ENCODE results near the gene MROH8. TPM values are rescaled to one million over a fixed set of nuclear protein-coding genes. Genes with fewer than 3 reads are reported as not detected.

Gene MROH8
- total RNA-seq, 1 donor from 2014 or later, result 1.5 TPM

DNA sequence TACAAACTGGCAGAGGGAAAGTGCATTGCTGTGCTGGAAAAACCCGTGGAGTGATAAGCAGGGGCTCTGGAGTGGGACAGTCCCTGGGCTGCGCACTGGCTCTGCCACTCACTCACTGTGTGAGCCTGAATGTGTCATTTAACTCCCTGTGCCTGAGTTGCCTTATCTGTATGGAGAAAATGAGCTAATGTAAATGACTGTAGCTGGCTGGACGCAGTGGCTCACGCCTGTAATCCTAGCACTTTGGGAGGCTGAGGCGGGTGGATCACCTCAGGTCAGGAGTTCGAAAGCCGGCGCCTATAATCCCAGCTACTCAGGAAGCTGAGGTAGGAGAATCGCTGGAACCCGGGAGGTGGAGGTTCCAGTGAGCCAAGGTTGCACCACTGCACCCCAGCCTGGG, 18.7 kb downstream of the MROH8 start:
- H3K9me3 ChIP-seq, result no peaks in the 10 kb centered on the region
- H3K4me1 ChIP-seq, result peaks cover 6% of the 10 kb centered on the region
- no peaks in the 10 kb centered on the region for H3K27me3 ChIP-seq
- H3K36me3 ChIP-seq, result no peaks in the 10 kb centered on the region
- intact Hi-C loops (cut with DNase I), result no loop called here
- no peak for DNase-seq (ENCODE audit: extremely low spot score in 2 of 2)
- H3K4me3 ChIP-seq, result no peak overlapping the region
- H3K27ac ChIP-seq, result no peak overlapping the region
- TF ChIP-seq POLR2AphosphoS5 (IDR thresholded peaks at IDR 0.05; ENCODE audit: insufficient read depth in 1 of 2, low read depth in 1 of 2) (no peak), POLR2A (IDR thresholded peaks at IDR 0.05) (no peak)
- TF ChIP-seq, protein P1, sequence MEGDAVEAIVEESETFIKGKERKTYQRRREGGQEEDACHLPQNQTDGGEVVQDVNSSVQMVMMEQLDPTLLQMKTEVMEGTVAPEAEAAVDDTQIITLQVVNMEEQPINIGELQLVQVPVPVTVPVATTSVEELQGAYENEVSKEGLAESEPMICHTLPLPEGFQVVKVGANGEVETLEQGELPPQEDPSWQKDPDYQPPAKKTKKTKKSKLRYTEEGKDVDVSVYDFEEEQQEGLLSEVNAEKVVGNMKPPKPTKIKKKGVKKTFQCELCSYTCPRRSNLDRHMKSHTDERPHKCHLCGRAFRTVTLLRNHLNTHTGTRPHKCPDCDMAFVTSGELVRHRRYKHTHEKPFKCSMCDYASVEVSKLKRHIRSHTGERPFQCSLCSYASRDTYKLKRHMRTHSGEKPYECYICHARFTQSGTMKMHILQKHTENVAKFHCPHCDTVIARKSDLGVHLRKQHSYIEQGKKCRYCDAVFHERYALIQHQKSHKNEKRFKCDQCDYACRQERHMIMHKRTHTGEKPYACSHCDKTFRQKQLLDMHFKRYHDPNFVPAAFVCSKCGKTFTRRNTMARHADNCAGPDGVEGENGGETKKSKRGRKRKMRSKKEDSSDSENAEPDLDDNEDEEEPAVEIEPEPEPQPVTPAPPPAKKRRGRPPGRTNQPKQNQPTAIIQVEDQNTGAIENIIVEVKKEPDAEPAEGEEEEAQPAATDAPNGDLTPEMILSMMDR (IDR thresholded peaks at IDR 0.05), result no peak

- TF ChIP-seq POLR2AphosphoS5 (IDR thresholded peaks at IDR 0.05; ENCODE audit: insufficient read depth in 1 of 2, low read depth in 1 of 2) (no peak), POLR2A (IDR thresholded peaks at IDR 0.05) (no peak)
- TF ChIP-seq, protein P1 (IDR thresholded peaks at IDR 0.05), result no peak
- no peaks in the 10 kb centered on the region for H3K9me3 ChIP-seq
- H3K27ac ChIP-seq, result no peak overlapping the region
- peaks cover 6% of the 10 kb centered on the region for H3K4me1 ChIP-seq
- H3K36me3 ChIP-seq, result no peaks in the 10 kb centered on the region
- no peak overlapping the region for H3K4me3 ChIP-seq
- no peak for DNase-seq (ENCODE audit: extremely low spot score in 2 of 2)
- no peaks in the 10 kb centered on the region for H3K27me3 ChIP-seq
- intact Hi-C loops (cut with DNase I), result no loop called here
Measured at GRCh38 chr20:37158248-37158647, 21.1 kb downstream of the MROH8 start.

GRCh38 chr20:37155987-37156386, 23.4 kb downstream of the MROH8 start:
- TF ChIP-seq, protein P1 (IDR thresholded peaks at IDR 0.05), result no peak
- TF ChIP-seq POLR2AphosphoS5 (IDR thresholded peaks at IDR 0.05; ENCODE audit: insufficient read depth in 1 of 2, low read depth in 1 of 2) (no peak), POLR2A (IDR thresholded peaks at IDR 0.05) (no peak)
- intact Hi-C loops (cut with DNase I), result no loop called here

GRCh38 chr20:37154684-37155298, 24.6 kb downstream of the MROH8 start:
- intact Hi-C loops (cut with DNase I), result no loop called here
- DNase-seq (ENCODE audit: extremely low spot score in 2 of 2), result no peak
- TF ChIP-seq POLR2AphosphoS5 (IDR thresholded peaks at IDR 0.05; ENCODE audit: insufficient read depth in 1 of 2, low read depth in 1 of 2) (no peak), POLR2A (IDR thresholded peaks at IDR 0.05) (no peak)
- TF ChIP-seq, protein P1 (IDR thresholded peaks at IDR 0.05), result no peak
- Histone ChIP-seq H3K4me3 (no peak overlapping the region), H3K27ac (no peak overlapping the region), H3K27me3 (no peaks in the 10 kb centered on the region), H3K9me3 (no peaks in the 10 kb centered on the region), H3K4me1 (no peaks in the 10 kb centered on the region), H3K36me3 (no peaks in the 10 kb centered on the region)

More at GRCh38 chr20:37155987-37156386, 23.4 kb downstream of the MROH8 start:
- DNase-seq (ENCODE audit: extremely low spot score in 2 of 2), result no peak
- Histone ChIP-seq H3K4me1 (no peaks in the 10 kb centered on the region), H3K36me3 (no peaks in the 10 kb centered on the region), H3K27me3 (no peaks in the 10 kb centered on the region), H3K4me3 (no peak overlapping the region), H3K27ac (no peak overlapping the region), H3K9me3 (no peaks in the 10 kb centered on the region)

- Histone ChIP-seq H3K4me1 (no peaks in the 10 kb centered on the region), H3K27ac (no peak overlapping the region), H3K9me3 (no peaks in the 10 kb centered on the region), H3K27me3 (no peaks in the 10 kb centered on the region), H3K4me3 (no peak overlapping the region), H3K36me3 (no peaks in the 10 kb centered on the region)
- TF ChIP-seq POLR2A (IDR thresholded peaks at IDR 0.05), result no peak
- no peak for TF ChIP-seq POLR2AphosphoS5 (IDR thresholded peaks at IDR 0.05; ENCODE audit: insufficient read depth in 1 of 2, low read depth in 1 of 2)
- TF ChIP-seq, protein P1 (IDR thresholded peaks at IDR 0.05), result no peak
- intact Hi-C loops (cut with DNase I), result no loop called here
- no peak for DNase-seq (ENCODE audit: extremely low spot score in 2 of 2)
Measured at GRCh38 chr20:37152284-37152683, 27.1 kb downstream of the MROH8 start.

All from vagina (tissue), 2 donors.